ENCODE measurements around the gene CCDC6.
"Not testable (repeated sequence)": the region's sequence is repeated elsewhere in the genome, so short reads cannot be mapped to it uniquely, and the experiment has no call there.

The CCDC6 gene

DNA sequence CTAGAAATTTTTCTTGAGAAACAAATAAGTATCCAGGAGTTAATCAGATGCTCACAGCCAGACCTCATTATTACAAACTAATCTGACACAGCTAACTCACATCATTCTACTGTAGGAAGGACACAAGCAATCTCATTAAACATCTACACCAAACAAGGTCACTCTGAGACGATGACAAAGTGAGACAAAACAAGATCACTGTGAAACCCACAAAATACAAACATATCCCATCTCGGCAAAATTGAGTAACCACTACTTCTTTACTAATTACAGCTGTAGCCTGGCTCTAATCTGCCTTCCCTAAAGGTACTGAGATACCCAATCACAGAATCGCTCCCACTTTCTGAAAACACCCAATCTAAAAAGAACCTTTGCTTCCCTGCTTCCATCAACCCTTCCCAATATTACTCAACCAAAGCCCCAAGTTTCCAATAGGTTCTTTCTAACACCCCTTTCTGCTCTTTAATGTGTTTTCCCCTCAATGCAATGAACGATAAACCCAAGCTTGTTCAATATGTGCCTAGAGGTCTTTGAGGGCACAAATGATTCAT, 26.9 kb downstream of the CCDC6 start:
- DNase-seq: no peak

- DNase-seq: no peak
These were observed 27.4 kb downstream of the CCDC6 start for GRCh38 chr10:59878915-59879314.

DNA sequence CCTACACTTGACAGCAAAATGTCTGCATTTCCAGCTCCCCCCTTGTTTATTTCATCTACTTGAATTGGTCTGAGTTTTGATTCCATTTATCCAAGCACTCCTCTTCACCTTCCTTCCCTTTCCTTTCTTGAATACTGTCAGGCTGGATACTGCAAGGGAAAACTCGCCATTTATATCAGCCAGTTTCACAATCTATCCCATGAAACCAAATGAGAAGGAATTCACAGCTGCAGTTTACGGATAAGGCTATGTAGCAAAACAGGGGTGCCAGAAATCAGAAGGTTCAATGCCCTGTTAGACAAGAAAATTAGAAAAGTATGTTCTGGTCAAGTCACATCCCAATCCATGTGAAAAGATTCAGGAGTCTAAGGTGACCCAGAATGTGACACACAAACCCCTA, 28.1 kb downstream of the CCDC6 start:
- DNase-seq: no peak

DNA sequence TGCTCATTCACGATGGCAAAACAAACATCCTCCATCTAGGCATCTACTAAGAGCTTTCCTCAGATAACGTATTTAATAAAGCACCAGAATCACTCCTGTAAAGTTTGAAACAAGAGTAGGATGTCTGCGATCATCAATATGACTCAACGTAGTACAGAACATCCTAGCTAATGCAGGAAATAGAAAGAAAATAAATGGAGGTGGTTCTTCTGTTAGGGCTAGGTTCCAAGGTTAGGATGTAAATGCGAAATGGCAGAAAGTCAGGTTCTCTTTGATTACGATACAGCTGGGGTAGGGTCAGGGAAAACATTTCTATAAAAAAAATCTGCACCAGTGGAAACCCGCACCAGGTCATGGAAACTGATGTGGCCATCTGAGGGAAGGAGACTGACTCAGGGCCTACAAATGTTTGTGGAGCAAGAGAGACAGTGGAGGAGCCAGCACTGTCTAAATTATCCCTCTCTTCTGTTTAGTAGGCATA, 29.1 kb downstream of the CCDC6 start:
- DNase-seq: no peak

GRCh38 chr10:59876695-59877094, 29.7 kb downstream of the CCDC6 start:
- DNase-seq: no peak

DNA sequence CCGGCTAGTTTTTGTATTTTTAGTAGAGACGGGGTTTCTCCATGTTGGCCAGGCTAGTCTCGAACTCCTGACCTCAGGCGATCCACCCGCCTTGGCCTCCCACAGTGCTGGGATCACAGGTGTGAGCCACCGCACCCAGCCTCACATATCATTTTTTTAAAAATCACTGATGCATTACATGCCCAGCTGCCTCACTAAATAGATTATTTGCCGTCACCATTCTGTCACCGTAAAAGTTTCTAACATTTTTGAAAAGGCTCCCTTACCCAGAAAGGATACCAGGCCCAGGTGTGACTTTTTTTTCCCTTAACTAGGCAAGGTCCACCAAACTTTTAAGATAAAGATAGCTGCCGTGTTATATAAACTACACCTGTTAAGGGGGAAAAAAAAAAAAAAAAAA, 30.1 kb downstream of the CCDC6 start:
- DNase-seq: not testable (repeated sequence)

DNA sequence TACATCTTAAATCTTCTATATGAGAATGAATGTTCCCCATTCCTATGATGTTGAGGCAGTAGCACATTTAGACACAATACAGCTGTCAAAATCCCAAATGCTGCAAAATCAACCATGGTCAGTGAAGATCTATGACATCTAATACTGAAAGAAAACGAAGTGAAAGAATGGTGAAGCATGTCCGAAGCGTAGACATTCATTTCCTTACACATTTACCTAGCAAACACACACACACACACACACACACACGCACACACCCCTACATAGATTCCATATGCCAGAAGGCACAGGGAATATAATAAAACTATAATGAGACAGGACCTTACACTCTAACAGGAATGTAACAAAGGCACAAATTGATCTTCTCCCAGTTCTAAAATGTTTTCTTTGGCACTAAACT, 32.5 kb downstream of the CCDC6 start:
- no peak for DNase-seq

DNA sequence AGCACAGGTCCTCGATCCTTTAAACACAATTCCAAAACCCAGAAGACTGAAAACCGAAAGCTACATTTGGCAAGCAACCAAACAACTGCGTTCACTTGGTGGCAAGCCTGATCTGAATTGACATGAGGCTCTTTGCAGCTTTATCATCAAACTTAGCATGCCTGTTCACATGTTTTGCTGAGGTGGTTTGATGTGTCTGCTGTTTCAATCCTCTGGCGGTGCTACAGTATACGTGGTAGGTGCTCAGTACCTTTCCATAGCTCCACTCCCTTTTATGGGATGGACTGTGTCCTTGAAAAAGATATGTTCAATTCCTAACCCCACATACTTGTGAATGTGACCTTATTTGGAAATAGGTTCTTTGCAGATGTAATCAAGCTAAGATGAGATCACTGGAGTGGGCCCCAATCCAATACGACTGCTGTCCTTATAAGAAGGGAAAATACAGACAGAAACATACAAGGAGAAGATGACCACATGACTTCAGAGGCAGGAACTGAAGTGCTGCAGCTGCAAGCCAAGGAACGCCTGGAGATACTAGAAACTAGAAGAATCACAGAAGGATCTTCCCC, 33.4 kb downstream of the CCDC6 start:
- no peak for DNase-seq

DNA sequence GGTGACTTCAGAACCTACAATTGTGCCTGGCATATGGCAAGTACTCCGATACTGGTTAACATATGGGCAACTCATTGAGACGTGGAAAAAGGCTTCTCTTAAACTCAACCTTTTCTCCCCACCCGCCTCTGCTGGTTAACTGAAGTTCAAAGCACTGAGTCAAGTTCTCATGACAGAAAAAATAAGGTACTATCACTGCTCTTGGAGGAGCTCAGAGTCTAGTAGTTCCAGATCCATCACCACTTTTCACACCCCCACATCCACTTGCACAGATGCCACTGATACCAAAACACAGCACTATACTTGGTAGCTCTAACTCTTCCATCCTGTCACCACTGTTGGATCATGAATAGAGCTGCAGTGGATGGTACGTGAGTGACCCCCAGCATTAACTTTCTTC, 36.2 kb downstream of the CCDC6 start:
- DNase-seq: no peak

- no peak for DNase-seq
These were observed 36.8 kb downstream of the CCDC6 start for GRCh38 chr10:59869594-59869940.

- DNase-seq: no peak
These were observed 37.4 kb downstream of the CCDC6 start for GRCh38 chr10:59868696-59869593.

- no peak for DNase-seq
These were observed 38.8 kb downstream of the CCDC6 start for GRCh38 chr10:59867590-59867989.

- no peak for DNase-seq
These were observed 41.3 kb downstream of the CCDC6 start for GRCh38 chr10:59865101-59865500.

DNA sequence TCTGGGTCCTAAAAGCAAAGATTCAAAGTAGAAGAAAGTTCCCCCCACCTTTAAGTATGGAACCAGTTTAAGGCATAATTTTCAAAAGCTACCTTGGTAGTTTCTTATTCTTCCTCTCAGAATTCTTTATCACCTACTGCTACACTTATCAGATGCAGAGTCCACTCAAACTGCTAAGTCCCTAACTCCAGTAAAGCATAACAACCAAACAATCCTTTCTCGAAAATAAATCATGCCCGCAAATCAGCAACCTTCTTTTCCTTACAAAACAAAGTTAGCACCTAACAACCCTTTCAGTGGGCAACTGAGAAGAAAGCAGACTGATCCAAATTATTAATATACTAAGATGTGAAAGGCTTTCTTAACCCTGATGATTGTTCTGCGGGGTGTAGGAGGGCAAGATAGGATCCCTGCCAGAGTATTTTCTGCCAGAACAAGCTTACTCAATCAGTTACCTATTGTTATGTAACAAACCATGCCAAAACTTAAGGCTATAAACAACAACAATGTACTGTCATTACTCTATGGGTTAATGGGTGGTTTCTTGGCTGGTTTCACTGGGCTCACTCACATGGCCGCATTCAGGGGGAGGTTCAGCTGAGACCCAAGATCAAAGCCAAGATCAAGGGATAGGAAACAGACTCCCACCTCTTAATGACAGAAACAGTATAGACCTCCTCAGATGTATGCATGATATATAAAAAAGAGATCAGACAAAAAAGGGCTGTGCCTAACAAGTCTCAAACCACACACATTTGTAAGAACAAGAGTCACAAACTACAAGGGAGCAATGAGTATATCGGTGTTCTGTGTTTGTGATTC, 42.0 kb downstream of the CCDC6 start:
- DNase-seq: no peak

DNA sequence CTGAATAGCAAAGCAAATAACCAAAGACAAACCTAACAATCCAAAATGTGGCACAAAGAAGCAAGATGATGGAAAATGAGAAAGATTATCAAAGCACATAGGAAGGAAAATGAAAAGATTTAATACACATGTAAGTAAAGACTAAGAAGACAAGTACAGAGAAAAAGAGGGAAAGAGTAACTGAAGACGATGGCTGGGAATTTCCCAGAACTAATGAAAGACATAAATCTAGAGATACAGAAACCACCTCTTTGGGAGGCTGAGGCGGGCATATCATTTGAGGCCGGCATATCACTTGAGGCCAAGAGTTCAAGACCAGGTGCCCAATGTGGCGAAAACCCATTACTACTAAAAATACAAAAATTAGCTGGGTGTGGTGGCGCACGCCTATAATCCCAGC, 46.8 kb downstream of the CCDC6 start:
- no peak for DNase-seq

- DNase-seq: no peak
These were observed 48.4 kb downstream of the CCDC6 start for GRCh38 chr10:59857921-59858320.

GRCh38 chr10:59857049-59857448, 49.3 kb downstream of the CCDC6 start:
- DNase-seq: no peak

DNA sequence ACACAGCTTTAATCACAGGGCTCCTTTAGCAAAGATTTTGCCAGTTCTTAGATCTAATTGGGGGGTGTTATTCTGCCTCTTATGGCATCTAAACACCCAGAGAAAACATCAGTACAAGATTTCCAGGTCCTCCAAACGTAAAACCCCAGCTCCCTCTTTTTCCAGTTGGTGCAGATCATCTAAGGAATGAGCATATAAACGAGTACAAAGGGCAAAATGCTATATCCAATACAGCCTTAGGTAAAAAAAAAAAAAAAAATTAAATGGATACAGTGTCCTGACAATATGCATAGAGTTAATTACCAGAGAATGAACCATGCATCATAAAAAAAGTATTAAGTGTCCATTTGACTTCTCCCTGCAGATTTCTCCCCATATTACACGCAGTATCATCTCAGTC, 50.3 kb downstream of the CCDC6 start:
- no peak for DNase-seq

GRCh38 chr10:59854571-59854970, 51.8 kb downstream of the CCDC6 start:
- DNase-seq: no peak

DNA sequence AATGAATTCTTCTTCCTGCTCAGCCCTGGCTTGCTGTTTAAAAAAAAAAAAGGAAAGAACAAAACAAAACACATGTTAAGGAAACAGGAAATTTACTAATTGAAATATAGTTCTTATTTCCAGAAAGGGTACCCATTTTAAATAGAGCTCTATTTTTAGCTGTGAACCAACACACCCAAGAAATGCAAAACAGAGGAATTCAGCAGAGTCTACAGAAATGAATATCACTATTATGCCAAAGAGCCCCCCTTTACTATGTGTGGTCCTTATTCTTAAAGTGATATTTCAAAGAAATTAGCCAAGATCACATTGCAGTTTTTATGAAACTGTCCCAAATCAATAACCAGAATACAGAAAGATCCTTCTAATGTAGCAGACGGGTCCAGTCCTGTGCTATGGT, 53.7 kb downstream of the CCDC6 start:
- DNase-seq: no peak

GRCh38 chr10:59851864-59852263, 54.5 kb downstream of the CCDC6 start:
- no peak for DNase-seq

DNA sequence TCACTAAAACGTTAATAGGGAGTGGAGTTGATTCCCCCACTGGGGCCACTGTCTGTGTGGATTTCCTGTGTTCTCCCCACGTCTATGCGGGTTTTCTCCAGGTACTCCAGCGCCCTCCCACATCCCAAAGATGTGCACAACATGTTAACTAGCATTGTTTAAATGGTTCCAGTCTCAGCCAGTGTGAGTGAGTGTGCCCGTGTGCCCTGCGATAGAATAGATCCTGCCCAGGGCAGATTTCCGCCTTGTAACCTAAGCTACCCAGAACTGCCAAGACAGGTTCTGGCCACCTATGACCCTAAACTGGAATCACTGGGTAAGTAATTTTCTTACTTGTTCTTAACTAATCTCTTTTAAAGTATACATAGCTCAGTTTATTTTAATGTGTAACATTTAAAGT, 58.5 kb downstream of the CCDC6 start:
- DNase-seq: no peak

GRCh38 chr10:59847326-59847725, 59.0 kb downstream of the CCDC6 start:
- DNase-seq: no peak

All from NCI-H1048 (cell line).